Measurements from ENCODE around the gene PHLDA3. TPM values are rescaled to one million over a fixed set of nuclear protein-coding genes. Genes with fewer than 3 reads are reported as not detected.

Gene PHLDA3
- total RNA-seq, 1 donor from 2014 or later: 21.2 TPM

GRCh38 chr1:201444792-201445191, 24.2 kb downstream of the PHLDA3 start:
- TF ChIP-seq CTCF (IDR thresholded peaks at IDR 0.05; ENCODE audit: unreplicated experiment): no peak
- no peak for DNase-seq (ENCODE audit: low spot score, unreplicated experiment)
- H3K9me3 Mint-ChIP-seq (ENCODE audit: low read depth): peaks cover 11% of the 10 kb centered on the region
- H3K4me3 Mint-ChIP-seq (ENCODE audit: low read depth): no peak overlapping the region
- H3K4me1 Mint-ChIP-seq (ENCODE audit: low read depth): peaks cover 1% of the 10 kb centered on the region
- peak overlapping the region; percentile 38 for H3K27ac Mint-ChIP-seq
- peaks cover 16% of the 10 kb centered on the region for H3K27me3 Mint-ChIP-seq
- no peaks in the 10 kb centered on the region for H3K36me3 Mint-ChIP-seq (ENCODE audit: insufficient read depth)

DNA sequence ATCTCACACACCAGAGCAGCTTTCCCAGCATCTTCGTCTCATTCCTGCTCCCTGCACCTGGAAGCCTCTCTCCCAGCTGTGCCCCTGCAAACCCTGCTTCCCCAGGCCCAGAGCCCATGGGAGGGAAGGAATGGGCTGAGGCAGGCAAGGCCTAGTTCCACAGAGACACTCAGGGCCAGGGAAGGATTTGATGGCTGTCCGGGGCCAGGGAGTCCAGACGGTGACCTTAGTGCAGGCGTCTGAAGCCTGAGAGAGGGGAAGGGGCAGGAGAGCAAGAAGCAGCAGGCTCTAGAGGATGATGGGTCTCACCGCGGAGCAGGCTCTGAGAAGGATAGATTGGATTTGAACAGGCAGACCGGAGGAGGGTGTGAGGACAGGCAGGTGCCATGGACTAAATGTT, 25.2 kb downstream of the PHLDA3 start:
- Mint-ChIP-seq H3K9me3 (ENCODE audit: low read depth) (peaks cover 11% of the 10 kb centered on the region), H3K4me3 (ENCODE audit: low read depth) (no peak overlapping the region), H3K4me1 (ENCODE audit: low read depth) (peaks cover 1% of the 10 kb centered on the region), H3K27ac (no peak overlapping the region), H3K36me3 (ENCODE audit: insufficient read depth) (no peaks in the 10 kb centered on the region), H3K27me3 (peaks cover 16% of the 10 kb centered on the region)
- no peak for DNase-seq (ENCODE audit: low spot score, unreplicated experiment)
- TF ChIP-seq CTCF (IDR thresholded peaks at IDR 0.05; ENCODE audit: unreplicated experiment): no peak

GRCh38 chr1:201436969-201437368, 32.0 kb downstream of the PHLDA3 start:
- TF ChIP-seq CTCF (IDR thresholded peaks at IDR 0.05; ENCODE audit: unreplicated experiment): no peak
- H3K4me1 Mint-ChIP-seq (ENCODE audit: low read depth): peaks cover 4% of the 10 kb centered on the region
- peaks cover 12% of the 10 kb centered on the region for H3K27me3 Mint-ChIP-seq
- no peak overlapping the region for H3K27ac Mint-ChIP-seq
- no peak for DNase-seq (ENCODE audit: low spot score, unreplicated experiment)
- peaks cover 11% of the 10 kb centered on the region for H3K9me3 Mint-ChIP-seq (ENCODE audit: low read depth)
- H3K4me3 Mint-ChIP-seq (ENCODE audit: low read depth): no peak overlapping the region
- H3K36me3 Mint-ChIP-seq (ENCODE audit: insufficient read depth): no peaks in the 10 kb centered on the region

GRCh38 chr1:201436393-201436792, 32.6 kb downstream of the PHLDA3 start:
- no peak overlapping the region for H3K27ac Mint-ChIP-seq
- H3K36me3 Mint-ChIP-seq (ENCODE audit: insufficient read depth): no peaks in the 10 kb centered on the region
- TF ChIP-seq CTCF (IDR thresholded peaks at IDR 0.05; ENCODE audit: unreplicated experiment): no peak
- H3K4me1 Mint-ChIP-seq (ENCODE audit: low read depth): peaks cover 4% of the 10 kb centered on the region
- H3K9me3 Mint-ChIP-seq (ENCODE audit: low read depth): peaks cover 10% of the 10 kb centered on the region
- no peak for DNase-seq (ENCODE audit: low spot score, unreplicated experiment)
- H3K27me3 Mint-ChIP-seq: peaks cover 12% of the 10 kb centered on the region
- H3K4me3 Mint-ChIP-seq (ENCODE audit: low read depth): no peak overlapping the region

GRCh38 chr1:201434266-201434665, 34.7 kb downstream of the PHLDA3 start:
- no peak for TF ChIP-seq CTCF (IDR thresholded peaks at IDR 0.05; ENCODE audit: unreplicated experiment)
- no peaks in the 10 kb centered on the region for H3K36me3 Mint-ChIP-seq (ENCODE audit: insufficient read depth)
- H3K4me3 Mint-ChIP-seq (ENCODE audit: low read depth): no peak overlapping the region
- no peaks in the 10 kb centered on the region for H3K9me3 Mint-ChIP-seq (ENCODE audit: low read depth)
- peaks cover 4% of the 10 kb centered on the region for H3K4me1 Mint-ChIP-seq (ENCODE audit: low read depth)
- H3K27me3 Mint-ChIP-seq: peaks cover 18% of the 10 kb centered on the region
- no peak for DNase-seq (ENCODE audit: low spot score, unreplicated experiment)
- H3K27ac Mint-ChIP-seq: no peak overlapping the region
